ENCODE data around the gene DNAH8. TPM values are rescaled to one million over a fixed set of nuclear protein-coding genes. Genes with fewer than 3 reads are reported as not detected.

Gene DNAH8
- total and polyA plus RNA-seq, 2 donors (not counting 3 experiments of a cell fraction or from before 2014, with no cell fraction given), result 0.29 to 0.61 TPM

DNA sequence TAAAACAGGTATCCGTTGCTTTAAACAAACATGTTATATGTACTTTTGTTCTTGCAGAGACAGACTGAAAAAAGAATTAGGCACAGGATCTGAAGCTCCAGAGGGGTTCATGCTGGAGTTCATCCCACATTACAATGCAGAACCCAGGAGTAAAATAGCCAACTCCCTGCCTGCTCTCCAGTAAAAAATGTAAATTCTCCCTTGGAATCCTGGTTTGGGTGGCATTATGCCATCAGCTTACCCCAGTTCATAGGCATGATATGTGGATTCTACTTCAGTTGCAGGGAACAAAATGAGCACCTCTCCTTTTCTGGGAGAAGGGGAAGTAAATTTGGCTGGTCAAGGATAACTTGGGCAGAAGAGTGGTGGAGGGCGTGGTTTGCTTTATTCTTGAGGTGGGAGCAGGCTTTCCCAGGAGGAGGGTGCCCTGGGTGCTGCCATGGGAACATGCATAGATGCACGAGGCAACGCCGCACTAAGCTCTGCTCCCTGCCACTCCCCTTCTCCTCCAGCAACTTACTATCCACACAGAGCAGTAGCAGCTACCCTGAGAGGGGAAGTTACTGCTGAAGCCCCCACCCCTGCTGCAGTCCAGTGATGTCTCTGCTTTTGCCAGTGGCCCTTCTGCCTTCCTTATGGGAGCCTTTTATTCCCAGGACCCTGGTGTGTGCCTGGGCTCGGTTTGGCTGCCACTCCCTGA, 261.8 kb downstream of the DNAH8 start:
- Histone ChIP-seq H3K9ac (replicated peaks; ENCODE audit: extremely low read depth, insufficient read depth, low read length) (no peak overlapping the region), H2AFZ (ENCODE audit: low read depth, low read length) (no peak overlapping the region), H3K36me3 (ENCODE audit: control insufficient read depth in 2 of 2, extremely low read depth in 1 of 2, insufficient read depth in 2 of 2, low read length in 2 of 2) (no peaks in the 10 kb centered on the region), H3K27ac (ENCODE audit: insufficient read depth, low read depth, low read length) (no peak overlapping the region), H3K4me1 (ENCODE audit: control insufficient read depth, extremely low read depth, insufficient read depth, low read length) (no peaks in the 10 kb centered on the region), H3K27me3 (ENCODE audit: control insufficient read depth in 2 of 2, insufficient read depth in 2 of 2, low read length in 2 of 2) (peaks cover 8 to 15% of the 10 kb centered on the region in 2 experiments), H3K4me3 (replicated peaks in 1 of 3; ENCODE audit: insufficient read depth in 1 of 3, low read depth in 1 of 3, low read length in 3 of 3) (no peak overlapping the region), H4K20me1 (replicated peaks; ENCODE audit: control insufficient read depth, extremely low read depth, insufficient read depth, low read length) (no peaks in the 10 kb centered on the region), H3K9me3 (replicated peaks; ENCODE audit: control insufficient read depth, insufficient read depth, low read length) (no peaks in the 10 kb centered on the region), H3K9me1 (replicated peaks; ENCODE audit: control insufficient read depth, extremely low read depth, insufficient read depth, low read length) (no peaks in the 10 kb centered on the region), H3K4me2 (ENCODE audit: insufficient read depth, low read length) (no peak overlapping the region), H3K79me2 (ENCODE audit: control insufficient read depth, insufficient read depth, low read length) (no peaks in the 10 kb centered on the region)
- dilution Hi-C loops (cut with MboI; ENCODE audit: extremely low pct_ligation_motif_present, low sequenced_read_pairs), result no loop called here
- CTCF ChIA-PET, result no interaction called here
- TF ChIP-seq MYC (IDR thresholded peaks at IDR 0.05; ENCODE audit: low read depth, low read length), result no peak
- no peak for TF ChIP-seq GATA2 (IDR thresholded peaks at IDR 0.05; ENCODE audit: insufficient read depth, insufficient read length, low read depth, low read length)
- no peak for TF ChIP-seq EZH2 (IDR thresholded peaks at IDR 0.05; ENCODE audit: borderline replicate concordance, low read depth, low read length, severe bottlenecking)
- no peak for DNase-seq (ENCODE audit: low read depth, low spot score)
- no TSS peak for BruUV-seq (replicated peaks)
- no peak for FAIRE-seq
- POLR2A ChIA-PET, result no interaction called here
- intact Hi-C loops (cut with micrococcal nuclease), result no loop called here

DNA sequence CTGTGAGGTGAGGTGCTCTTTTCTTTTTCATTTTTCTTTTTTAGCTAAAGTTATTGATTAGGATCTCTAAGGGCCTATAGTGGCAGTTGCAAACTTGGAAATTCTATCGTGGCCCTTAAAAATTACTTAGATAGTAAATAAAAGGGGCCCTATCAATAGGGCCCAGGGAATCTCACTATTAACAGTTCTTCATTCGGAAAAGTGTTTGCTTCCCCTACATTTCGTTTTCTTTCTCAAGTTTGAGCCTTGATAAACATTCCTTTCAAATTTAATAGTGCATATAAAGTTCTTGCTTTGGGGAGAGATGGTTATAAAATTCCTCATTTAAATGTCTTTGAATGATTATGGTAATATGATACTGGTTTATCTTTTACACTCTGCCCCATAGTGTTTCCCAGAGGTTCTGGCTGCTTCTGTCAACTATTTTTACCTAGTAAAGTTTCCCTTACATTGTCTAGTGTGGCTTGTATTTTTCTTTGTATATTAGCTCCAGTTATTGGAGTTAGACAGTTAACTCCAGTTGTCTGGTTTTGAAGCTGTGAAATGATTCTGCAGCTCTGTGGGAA, 263.1 kb downstream of the DNAH8 start:
- CTCF ChIA-PET, result no interaction called here
- no peaks in the 10 kb centered on the region for H3K9me3 ChIP-seq (replicated peaks; ENCODE audit: control insufficient read depth, insufficient read depth, low read length)

More for the DNA sequence above, 263.1 kb downstream of the DNAH8 start:
- Histone ChIP-seq H3K36me3 (ENCODE audit: control insufficient read depth in 2 of 2, extremely low read depth in 1 of 2, insufficient read depth in 2 of 2, low read length in 2 of 2) (no peaks in the 10 kb centered on the region), H3K4me1 (ENCODE audit: control insufficient read depth, extremely low read depth, insufficient read depth, low read length) (no peaks in the 10 kb centered on the region), H3K9ac (replicated peaks; ENCODE audit: extremely low read depth, insufficient read depth, low read length) (no peak overlapping the region), H3K9me1 (replicated peaks; ENCODE audit: control insufficient read depth, extremely low read depth, insufficient read depth, low read length) (no peaks in the 10 kb centered on the region), H3K27ac (ENCODE audit: insufficient read depth, low read depth, low read length) (no peak overlapping the region), H3K27me3 (ENCODE audit: control insufficient read depth in 2 of 2, insufficient read depth in 2 of 2, low read length in 2 of 2) (peaks cover 10 to 12% of the 10 kb centered on the region in 2 experiments), H4K20me1 (replicated peaks; ENCODE audit: control insufficient read depth, extremely low read depth, insufficient read depth, low read length) (no peaks in the 10 kb centered on the region), H2AFZ (ENCODE audit: low read depth, low read length) (no peak overlapping the region), H3K79me2 (ENCODE audit: control insufficient read depth, insufficient read depth, low read length) (no peaks in the 10 kb centered on the region), H3K4me3 (replicated peaks in 1 of 3; ENCODE audit: insufficient read depth in 1 of 3, low read depth in 1 of 3, low read length in 3 of 3) (no peak overlapping the region), H3K4me2 (ENCODE audit: insufficient read depth, low read length) (no peak overlapping the region)
- no TSS peak for BruUV-seq (replicated peaks)
- POLR2A ChIA-PET, result no interaction called here
- dilution Hi-C loops (cut with MboI; ENCODE audit: extremely low pct_ligation_motif_present, low sequenced_read_pairs) (no loop called here), intact Hi-C loops (cut with micrococcal nuclease) (no loop called here)
- TF ChIP-seq EZH2 (IDR thresholded peaks at IDR 0.05; ENCODE audit: borderline replicate concordance, low read depth, low read length, severe bottlenecking), result no peak
- no peak for TF ChIP-seq JUN (IDR thresholded peaks at IDR 0.05; ENCODE audit: borderline replicate concordance, insufficient read depth, insufficient read length, low read depth)
- TF ChIP-seq, protein P1, sequence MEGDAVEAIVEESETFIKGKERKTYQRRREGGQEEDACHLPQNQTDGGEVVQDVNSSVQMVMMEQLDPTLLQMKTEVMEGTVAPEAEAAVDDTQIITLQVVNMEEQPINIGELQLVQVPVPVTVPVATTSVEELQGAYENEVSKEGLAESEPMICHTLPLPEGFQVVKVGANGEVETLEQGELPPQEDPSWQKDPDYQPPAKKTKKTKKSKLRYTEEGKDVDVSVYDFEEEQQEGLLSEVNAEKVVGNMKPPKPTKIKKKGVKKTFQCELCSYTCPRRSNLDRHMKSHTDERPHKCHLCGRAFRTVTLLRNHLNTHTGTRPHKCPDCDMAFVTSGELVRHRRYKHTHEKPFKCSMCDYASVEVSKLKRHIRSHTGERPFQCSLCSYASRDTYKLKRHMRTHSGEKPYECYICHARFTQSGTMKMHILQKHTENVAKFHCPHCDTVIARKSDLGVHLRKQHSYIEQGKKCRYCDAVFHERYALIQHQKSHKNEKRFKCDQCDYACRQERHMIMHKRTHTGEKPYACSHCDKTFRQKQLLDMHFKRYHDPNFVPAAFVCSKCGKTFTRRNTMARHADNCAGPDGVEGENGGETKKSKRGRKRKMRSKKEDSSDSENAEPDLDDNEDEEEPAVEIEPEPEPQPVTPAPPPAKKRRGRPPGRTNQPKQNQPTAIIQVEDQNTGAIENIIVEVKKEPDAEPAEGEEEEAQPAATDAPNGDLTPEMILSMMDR (IDR thresholded peaks at IDR 0.05; ENCODE audit: extremely low read depth in 1 of 2, insufficient read depth in 1 of 2, low read depth in 1 of 2, low read length in 2 of 2), result no peak
- no peak for TF ChIP-seq MYC (IDR thresholded peaks at IDR 0.05; ENCODE audit: low read depth, low read length)
- no peak for TF ChIP-seq FOS (IDR thresholded peaks at IDR 0.05; ENCODE audit: borderline replicate concordance, insufficient read depth, low read length)
- TF ChIP-seq, protein P2, sequence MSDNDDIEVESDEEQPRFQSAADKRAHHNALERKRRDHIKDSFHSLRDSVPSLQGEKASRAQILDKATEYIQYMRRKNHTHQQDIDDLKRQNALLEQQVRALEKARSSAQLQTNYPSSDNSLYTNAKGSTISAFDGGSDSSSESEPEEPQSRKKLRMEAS (IDR thresholded peaks at IDR 0.05; ENCODE audit: insufficient read depth, insufficient read length), result no peak
- TF ChIP-seq GATA2 (IDR thresholded peaks at IDR 0.05; ENCODE audit: insufficient read depth, insufficient read length, low read depth, low read length), result no peak
- TF ChIP-seq POLR2A (IDR thresholded peaks at IDR 0.05; ENCODE audit: low read depth, low read length), result no peak
- TF ChIP-seq POLR2AphosphoS5 (IDR thresholded peaks at IDR 0.05; ENCODE audit: insufficient read depth, low read depth, low read length), result no peak
- no peak for DNase-seq (ENCODE audit: low read depth, low spot score)
- FAIRE-seq, result no peak
